Stimulated activated CD4-positive, alpha-beta T cell treated with anti-CD3 and anti-CD28 coated beads, Interleukin-2, amount 100 ng/mL, for 48 hours (primary cell): Measurements from ENCODE around the gene OVOL1.
"Not testable (repeated sequence)": the region's sequence is repeated elsewhere in the genome, so short reads cannot be mapped to it uniquely, and the experiment has no call there.

Source experiments
- DNase-seq, 2 donors: peaks; one replicate each; pipeline ENCODE4 v3.0.0-alpha.2; 2020

OVOL1 gene

DNA sequence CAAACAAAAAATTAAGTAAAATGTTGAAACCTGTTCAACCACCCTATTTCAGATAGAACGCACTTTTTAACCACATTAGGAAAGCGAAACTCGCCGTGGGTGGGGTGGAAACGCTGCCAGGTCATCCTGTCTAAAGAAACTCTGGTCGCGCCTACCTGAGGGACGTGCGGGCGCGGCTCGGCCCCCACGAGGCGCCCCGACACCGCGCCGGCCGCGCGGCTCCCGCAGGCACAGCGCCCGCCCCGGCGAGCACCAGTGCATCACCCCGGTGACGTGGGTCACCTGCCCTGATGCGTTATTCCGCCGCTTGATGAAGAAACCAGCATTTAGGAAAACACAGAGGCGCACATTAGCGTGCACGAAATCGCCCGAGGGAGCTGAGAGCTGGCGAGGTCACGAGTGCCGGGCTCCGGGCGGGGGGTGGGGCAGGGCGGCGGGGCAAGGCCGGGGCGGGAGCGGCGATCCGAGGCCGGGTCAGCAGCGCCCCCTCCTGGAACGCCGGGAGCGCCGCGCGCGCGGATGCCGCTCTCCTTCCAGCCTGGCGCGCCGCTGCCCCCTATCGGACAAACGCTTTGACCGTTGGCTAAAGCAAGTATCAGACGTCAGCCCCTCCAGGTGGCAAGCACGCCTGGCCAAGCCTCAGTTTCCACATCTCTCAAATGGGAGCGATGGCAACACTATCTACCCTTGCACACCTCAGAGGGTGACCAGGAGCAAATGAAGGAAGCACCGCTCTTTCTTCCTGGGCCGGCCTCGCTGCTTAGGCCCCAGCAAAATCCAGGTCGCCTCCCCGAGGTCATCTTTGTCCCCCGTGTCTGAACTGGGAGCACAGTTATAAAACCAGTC lies 31.2 kb downstream of the OVOL1 start:
- DNase-seq: peak; percentile 99

DNA sequence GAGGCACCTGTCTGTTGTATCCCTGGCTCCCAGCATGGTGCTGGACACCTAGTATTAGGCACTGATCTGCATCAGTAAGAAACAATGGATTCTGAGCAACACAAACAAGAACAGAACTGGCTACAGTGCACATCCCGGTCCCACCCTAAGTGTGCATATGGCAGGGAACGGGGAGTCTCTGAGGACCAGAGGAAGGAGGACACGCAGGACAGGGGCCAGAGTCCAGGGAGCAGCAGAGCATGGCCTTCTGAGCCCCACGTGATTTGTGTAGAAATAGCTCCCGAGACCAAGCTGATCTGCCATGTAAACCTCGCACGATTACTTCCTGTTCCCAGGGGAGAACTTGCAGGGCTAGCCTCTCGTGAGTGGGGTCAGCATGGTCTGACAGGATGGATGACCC lies 34.2 kb downstream of the OVOL1 start:
- DNase-seq: no peak

DNA sequence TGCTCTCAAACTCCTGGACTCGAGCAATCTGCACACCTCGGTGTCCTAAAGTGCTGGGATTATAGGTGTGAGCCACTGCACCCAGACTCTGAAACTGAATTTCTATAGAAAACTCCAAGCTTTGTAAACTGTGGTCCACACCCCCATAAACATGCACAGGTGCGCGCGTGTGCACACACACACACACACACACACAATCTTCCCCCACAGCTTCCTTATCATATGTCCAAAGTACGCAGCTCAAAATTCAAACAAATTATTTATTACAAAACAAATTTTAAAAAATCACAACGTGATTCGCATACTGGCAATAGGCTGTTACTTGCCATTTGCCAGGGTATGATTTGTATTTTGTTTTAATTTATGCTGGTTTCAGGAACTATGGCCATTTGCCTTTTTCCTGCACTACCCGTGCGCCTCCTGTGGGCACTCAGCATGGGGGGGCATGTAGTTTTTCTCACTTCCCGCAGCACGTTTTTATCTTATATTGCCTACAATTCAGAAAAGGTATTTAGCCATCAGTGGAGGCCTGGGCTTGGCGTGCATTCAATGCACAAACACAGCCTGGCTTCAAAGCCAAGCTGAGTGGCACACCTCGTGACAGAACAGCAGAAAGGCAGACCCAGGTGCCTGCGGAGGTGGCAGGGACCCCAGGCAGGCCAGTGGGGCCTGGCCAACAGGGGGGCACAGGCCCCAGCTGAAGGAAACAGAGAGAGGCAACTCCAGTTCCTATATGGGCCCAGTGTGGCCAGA lies 36.1 kb downstream of the OVOL1 start:
- no peak for DNase-seq

DNA sequence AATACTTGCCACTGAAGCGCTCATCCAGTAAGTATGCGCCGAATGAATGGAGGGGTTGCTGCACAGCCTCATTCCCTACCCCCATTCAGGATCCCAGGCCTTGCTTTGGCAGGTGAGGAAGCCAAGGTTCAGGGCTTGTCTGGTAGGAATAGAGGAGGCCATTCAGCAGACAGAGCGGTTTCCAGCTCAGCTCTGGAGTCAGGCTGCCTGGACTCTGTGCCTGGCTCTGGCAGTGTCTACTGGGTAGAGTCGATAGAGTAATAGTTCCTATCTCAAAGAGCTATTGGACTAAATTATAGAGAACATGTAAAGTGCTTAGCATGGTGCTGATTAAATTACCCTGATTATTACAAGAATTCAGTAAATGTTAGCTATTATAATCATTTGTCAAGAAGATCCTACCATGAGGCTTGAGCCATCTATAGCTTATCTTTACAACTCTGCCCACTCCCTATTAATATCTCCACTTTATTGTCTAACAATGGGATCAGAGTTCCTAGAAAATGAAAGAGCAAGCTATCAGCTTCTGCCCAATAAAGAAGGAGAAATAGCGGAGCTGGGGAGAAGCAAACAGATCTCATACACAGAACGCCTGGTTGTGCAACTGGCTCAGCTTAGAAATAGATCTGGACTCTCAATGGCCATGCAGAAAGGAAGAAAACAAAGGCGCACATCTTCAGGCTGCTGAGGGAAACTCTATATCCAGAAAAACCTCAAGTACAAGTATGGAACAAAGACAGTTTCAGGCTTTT lies 40.3 kb downstream of the OVOL1 start:
- DNase-seq: no peak

DNA sequence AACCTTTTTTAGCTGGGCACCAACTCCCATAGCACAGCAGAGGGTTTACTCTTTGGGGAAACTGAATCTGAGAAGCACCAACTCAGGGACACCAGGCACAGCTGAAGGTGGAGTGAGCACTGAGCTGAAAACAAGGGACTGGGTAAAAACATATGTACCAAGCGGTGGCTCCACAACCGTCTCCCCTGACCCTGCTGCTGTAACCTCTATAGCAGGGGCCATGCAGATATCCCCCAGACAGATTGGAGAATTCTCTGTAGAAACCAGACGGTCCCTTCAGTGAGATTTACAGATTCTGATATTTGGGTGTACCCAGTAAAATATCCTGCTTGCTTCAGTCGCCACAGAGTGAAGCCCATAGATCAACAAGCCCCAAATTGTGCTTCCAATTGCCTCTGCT lies 42.6 kb downstream of the OVOL1 start:
- DNase-seq: no peak

DNA sequence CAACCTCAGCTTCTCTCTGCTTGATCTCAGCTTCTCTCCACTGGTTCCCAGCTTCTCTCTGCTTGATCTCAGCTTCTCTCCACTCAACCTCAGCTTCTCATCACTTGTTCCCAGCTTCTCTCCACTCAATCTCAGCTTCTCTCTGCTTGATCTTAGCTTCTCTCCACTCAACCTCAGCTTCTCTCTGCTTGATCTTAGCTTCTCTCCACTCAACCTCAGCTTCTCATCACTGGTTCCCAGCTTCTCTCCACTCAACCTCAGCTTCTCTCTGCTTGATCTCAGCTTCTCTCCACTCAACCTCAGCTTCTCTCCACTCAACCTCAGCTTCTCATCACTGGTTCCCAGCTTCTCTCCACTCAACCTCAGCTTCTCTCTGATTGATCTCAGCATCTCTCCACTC lies 45.4 kb downstream of the OVOL1 start:
- DNase-seq: not testable (repeated sequence)

DNA sequence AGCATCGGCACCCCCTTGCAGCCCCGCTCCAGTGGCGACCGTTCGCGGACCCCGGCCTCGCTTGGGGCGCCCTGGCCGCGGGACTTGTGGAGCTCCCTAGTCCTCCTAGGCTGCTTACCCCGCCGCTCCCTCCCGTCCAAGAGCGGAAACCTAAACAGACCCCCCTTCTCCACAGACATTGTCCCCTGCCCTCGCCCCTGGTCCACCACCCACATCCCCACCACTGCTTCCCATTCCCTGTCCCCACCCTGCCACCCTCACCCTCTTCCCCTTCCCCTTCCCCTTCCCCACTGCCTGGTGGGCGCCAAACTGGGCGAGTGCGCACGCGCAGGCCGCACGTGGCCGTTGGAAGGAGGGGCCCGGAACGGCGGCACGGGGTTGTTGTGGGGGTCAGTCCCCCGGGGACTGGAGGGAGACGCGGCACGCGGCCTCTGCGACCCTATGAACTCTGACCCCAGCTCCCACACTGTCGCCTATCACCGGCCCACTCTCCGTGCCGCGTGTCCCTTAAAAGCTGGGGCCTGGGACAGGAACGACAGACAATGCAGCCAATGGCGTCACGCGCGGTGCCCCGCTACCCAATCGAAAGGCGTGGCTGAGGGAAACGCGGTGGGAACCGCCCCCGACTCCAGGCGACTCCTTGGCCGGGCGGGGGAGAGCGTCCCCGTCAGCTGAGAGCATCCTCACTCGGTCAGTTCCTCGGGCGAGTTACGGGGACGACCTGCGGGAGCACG lies 46.6 kb downstream of the OVOL1 start, which contains the start of gene SNX32:
SNX32 (plus strand) TSS at position 667 of the 734 bp plus-strand sequence. CDS start 103 bp downstream, outside the sequence.
- DNase-seq: peak; percentile 93

DNA sequence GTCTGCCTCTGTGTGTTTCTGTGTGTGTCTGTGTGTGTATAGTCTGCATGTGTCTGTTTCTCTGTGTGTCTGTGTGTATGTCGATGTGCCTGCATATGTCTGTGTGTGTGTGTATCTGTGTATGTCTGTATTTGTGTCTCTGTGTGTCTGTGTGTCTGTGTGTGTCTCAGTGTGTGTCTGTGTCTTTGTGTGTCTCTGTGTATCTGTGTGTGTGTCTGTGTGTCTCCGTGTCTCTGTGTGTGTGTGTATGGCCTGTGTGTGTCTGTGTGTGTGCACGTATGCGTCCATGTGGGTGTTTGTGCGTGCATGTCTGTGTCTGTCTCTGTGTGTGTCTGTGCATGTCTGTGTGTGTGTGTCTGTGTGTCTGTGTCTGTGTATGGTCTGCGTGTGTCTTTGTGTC lies 47.3 kb downstream of the OVOL1 start:
- DNase-seq: no peak

DNA sequence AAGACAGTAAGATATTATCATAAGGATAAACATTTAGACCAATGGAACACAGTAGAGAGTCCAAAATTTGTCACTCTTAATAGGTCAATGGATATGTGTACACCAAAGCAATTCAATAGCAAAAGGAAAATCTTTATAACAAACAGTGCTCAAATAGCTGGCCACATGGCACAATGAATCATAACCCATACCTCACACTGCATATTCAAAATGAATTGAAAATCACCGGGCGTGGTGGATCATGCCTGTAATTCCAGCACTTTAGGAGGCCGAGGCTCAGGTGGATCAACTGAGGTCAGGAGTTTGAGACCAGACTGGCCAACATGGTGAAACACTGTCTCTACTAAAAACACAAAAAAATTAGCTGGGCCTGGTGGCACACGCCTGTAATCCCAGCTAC lies 55.3 kb downstream of the OVOL1 start:
- DNase-seq: no peak

DNA sequence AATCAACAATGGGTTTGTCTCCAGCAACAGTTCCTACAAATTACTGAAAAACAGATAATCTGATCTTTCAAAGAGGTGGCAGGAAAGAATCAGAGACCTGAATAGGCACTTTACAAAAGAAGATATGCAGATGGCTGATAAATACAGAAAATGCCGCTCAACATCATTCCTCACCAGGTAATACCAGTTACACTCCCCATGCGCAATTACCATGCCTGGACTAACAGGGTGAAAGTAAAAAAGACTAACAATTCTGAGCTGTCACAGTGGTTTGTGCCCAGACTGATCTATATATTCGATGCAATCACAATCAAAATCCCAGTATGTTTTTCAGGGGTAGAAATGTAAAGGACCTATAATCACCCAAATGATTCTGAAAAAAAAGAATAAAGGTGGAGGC lies 56.9 kb downstream of the OVOL1 start:
- DNase-seq: no peak

DNA sequence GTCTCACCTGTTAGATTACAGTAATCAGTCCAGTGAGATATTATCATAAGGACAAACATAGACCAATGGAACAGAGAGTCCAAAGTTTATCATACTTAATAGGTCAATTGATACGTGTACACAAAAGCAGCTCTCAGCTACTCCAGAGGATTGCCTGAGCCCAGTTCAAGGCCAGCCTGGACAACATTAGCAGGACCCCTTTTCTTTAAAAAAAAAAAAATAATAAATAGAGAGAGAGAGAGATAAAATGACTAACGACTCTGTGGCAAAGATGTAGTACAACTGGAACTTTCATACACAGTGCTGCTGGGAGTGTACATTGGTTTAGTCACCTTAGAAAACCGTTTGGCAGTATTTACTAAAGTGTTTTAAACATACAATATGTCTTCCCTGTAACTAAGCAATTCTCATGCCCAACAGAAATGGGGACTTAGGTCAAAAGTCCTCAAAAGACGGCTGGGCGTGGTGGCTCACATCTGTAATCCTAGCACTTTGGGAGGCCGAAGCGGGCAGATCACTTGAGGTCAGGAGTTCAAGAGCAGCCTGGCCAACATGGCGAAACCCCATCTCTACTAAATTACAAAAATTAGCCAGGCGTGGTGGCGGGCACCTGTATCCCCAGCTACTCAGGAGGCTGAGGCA lies 57.5 kb downstream of the OVOL1 start:
- DNase-seq: no peak
